HG02763 (cell line): ENCODE data around the gene ADAM22.
"Not testable (repeated sequence)": the region's sequence is repeated elsewhere in the genome, so short reads cannot be mapped to it uniquely, and the experiment has no call there.

Experiments used
- ATAC-seq: cut with Tn5 transposase; IDR thresholded peaks from one replicate; pipeline ENCODE4 v1.9.1; 2021; ENCODE audit warnings: mild to moderate bottlenecking, moderate library complexity; ENCODE audit not compliant: unreplicated experiment

Gene ADAM22

DNA sequence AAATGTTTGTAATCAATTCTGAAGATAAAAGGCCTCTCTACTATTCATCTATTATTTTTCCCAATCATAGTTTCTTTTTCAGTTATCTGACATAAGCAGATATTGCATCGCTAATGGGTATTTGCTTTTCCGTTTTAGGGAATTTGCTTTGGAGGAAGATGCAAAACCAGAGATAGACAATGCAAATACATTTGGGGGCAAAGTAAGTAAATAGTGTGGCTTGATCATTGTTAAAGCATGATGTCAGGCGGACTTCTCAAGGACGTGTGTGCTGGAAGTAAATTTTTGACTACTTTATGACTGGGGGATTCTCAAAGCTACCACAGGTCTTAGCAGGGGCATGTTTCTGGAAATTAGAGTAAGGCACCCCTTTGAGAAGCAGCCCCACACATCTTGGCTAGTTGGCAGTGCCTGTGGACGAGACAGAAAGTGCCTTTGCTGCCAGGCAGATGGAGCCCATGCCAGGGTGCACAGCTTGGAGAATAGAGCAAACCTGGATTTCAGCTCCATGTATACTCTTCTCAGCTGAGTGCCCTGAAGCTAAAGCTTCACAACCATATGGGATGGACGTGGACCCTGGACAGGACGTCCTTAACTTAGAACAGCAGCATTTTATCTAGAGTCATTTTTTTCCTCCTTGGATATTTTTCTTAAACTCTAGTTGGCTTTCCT lies 217.2 kb downstream of the ADAM22 start:
- ATAC-seq, result no peak

DNA sequence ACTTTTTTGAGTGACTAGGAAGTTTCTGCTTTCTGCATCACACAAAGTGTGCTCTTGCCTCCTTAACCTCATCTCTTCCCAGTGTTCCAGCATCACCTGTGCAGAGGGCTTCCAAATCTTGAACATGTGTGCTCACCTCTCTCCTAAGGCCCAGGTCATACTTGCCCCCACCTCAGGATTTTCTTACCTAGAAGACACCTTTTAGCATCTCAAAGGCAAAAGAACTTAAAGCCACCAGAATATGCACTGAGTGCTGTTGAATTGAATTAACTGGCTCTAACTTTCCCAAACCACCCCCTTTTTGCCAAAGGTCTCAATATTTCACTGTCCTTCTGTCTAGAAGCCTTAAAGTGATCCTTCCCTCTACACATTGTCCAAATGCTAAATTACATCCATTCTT lies 219.3 kb downstream of the ADAM22 start:
- ATAC-seq, result no peak

- no peak for ATAC-seq
Measured at GRCh38 chr7:88155756-88156155, 221.7 kb downstream of the ADAM22 start.

GRCh38 chr7:88156356-88156755 lies 222.3 kb downstream of the ADAM22 start:
- ATAC-seq, result no peak

DNA sequence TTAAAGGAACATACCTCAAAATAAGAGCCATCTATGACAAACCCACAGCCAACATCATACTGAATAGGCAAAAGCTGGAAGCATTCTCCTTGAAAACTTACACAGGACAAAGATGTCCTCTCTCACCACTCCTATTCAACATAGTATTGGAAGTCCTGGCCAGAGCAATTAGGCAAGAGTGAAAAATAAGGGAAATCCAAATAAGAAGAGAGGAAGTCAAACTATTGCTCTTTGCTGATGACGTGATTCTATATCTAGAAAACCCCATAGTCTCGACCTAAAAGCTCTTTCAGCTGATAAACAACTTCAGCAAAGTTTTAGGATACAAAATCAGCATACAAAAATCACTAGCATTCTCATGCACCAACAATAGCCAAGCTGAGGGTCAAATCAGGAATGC lies 225.7 kb downstream of the ADAM22 start:
- ATAC-seq, result not testable (repeated sequence)

DNA sequence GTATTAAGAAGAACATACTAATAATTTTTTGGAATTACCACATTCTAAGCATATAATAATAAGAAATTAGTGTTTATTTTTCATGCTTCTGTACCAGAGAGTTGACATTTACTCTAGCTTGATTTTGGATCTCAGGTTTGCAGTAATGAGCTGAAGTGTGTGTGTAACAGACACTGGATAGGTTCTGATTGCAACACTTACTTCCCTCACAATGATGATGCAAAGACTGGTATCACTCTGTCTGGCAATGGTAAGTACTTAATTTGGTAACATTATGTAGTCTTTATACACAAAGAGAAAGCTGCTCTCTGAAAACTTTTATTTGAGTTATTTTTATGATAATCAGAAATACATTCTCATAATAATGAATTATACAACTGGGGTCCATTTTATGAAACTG lies 231.6 kb downstream of the ADAM22 start:
- no peak for ATAC-seq

- no peak for ATAC-seq
Measured at GRCh38 chr7:88167223-88167622, 233.2 kb downstream of the ADAM22 start.

- ATAC-seq, result no peak
Measured at GRCh38 chr7:88167721-88168120, 233.7 kb downstream of the ADAM22 start.

GRCh38 chr7:88169717-88170320 lies 235.8 kb downstream of the ADAM22 start:
- no peak for ATAC-seq

DNA sequence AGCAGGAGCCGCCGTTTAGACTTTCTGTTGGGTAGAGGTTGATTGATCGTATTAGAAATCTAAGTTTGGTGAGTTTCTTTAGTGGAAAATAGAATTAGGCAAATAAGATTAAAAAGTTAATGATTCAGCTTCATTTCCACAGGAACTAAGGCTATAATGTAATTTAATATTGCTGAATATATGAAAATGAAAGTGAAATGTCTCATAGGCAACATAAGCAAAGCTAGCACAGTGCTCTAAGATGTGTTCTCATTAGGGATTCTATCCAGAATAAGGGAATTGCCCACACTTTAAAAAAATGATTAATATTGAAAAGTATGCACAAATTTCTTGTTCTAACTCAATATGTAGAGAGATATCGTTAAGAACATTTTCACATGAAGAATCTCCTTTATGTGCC lies 238.8 kb downstream of the ADAM22 start:
- ATAC-seq, result no peak

DNA sequence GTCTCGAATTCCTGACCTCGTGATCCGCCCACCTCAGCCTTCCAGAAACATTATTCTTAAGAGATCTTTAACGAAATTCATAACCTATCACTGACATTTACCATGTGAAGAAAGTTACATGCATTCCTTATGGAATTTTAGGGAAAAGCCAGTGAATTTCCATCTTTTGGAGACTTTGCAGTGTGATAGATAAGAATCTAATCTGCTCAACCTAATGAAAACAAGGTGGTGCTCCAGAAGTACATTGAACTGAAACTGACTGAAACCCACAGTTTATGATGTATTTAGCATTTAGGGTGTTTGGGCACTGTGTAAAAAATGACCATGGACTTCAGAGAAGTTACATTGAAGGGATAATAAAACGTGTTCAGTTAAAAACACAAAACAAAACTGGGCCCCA lies 242.1 kb downstream of the ADAM22 start:
- no peak for ATAC-seq

GRCh38 chr7:88183051-88183450 lies 249.0 kb downstream of the ADAM22 start:
- ATAC-seq, result no peak

DNA sequence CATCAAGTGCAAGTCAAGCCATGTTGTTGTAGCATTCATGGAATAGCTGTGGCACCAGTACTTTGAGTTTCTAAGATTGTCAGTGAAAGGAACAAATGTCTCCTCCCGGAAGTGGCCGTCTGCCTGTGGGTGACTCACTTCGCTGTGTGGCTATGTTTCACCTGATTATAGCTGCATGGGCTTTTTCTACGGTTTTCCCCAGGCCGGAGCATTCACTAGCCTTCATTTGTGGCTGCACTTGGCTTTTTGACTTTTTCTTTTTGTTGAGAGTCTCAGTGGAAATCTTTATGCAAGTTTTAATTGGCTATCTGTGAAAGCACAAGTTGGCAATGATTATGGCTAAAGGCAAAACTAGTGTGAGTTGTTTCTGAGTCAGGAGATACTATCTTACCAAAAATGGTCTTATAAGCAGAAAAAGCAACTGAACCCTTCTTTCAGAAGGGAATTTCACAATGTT lies 250.8 kb downstream of the ADAM22 start:
- peak; percentile 84 for ATAC-seq

DNA sequence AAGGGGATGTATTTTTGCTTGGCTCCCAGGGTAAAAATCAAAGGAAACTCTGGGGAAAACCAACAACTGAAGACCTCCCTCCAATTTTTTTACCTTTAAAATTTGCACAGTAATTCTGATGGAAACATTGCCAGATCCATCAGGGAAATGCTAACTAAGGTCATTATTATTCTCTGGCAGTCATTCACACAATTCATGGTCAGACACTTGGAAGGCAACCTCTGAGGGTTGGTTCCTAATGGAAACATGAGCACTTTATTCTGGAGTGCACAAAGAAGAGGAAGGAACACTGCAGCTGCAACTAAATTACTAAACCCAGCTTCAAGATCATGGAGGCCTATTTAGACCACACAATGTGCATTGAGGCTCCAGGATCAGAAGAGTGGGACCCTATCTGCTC lies 251.6 kb downstream of the ADAM22 start:
- no peak for ATAC-seq

DNA sequence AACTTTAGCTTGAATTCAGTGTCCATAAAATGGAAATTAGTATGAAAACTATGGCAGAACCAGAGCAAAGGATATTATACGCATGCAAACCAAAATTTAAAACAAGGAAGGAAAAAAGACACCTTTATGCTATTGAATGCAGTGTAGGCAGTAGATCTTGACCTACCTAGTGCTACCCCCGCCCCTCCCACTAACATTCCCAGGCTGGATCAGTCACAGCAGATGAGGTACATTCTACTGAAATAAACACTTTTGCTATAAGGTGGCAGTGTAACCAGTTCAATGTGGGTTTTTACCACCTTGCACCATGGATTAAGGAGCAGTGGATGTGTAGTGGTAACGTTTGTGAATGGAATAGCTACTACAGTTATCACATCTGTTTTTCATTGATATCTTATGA lies 257.9 kb downstream of the ADAM22 start:
- ATAC-seq, result no peak

- no peak for ATAC-seq
Measured at GRCh38 chr7:88200261-88200660, 266.2 kb downstream of the ADAM22 start.

- ATAC-seq, result no peak
Measured at GRCh38 chr7:88200789-88201188, 266.7 kb downstream of the ADAM22 start.

GRCh38 chr7:88201305-88201704 lies 267.3 kb downstream of the ADAM22 start:
- ATAC-seq, result no peak

DNA sequence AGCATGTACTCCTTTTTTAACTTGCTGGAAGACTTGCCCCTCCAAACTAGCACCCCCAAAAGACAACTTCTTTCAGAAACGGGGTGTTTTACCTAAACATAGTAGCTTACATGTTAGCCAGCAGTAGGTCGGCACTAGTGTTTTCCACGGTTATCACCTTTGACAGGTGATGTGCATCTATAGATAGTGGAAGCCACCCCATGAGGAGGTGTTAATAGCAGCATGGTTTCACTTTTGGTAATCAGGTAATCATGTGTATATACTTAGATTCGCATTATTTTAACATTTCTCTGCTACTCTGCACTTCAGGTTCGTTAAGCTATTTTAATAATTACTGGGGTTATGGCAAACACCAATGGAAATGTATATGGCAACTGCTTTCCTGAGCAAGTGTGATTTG lies 268.2 kb downstream of the ADAM22 start:
- ATAC-seq, result no peak

GRCh38 chr7:88202799-88203198 lies 268.7 kb downstream of the ADAM22 start:
- no peak for ATAC-seq

- ATAC-seq, result no peak
Measured at GRCh38 chr7:88203401-88203800, 269.4 kb downstream of the ADAM22 start.

DNA sequence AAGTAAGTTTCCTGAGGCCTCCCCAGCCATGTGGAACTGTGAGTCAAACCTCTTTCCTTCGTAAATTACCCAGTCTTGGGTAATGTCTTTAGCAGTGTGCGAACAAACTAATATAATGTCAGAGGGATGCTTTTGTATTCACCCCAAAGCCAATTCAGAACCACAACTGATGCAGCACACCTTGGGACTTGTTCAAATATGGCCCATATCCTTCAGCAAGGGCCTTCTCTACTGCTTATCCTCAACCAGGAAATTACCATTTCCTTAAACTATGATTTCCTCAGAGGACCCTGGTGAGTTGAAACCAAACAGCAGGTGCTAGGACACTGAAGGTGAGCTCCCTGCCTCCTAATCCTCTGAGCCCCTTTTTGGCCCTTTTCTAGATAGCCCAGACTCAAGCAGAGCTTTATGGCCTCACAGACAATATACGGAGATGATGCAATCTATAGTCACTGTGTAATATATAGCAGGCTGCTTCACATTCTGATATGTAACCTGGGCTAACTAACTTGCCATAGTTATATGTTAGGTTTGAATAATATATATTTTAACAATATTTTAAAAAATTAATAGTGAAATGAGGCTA lies 270.6 kb downstream of the ADAM22 start:
- ATAC-seq, result no peak
